Mucosa of descending colon (tissue), 3 donors: ENCODE results near the gene PRSS3. TPM values are rescaled to one million over a fixed set of nuclear protein-coding genes. Genes with fewer than 3 reads are reported as not detected.

ENCODE experiments used
- total RNA-seq, 3 donors: library from RNA; stranded (reverse); fragmentation: NEBNext Ultra II Directional in 2 of 3; extraction: Animal tissue kit (Norgen Biotek cat#: 25700) in 2 of 3; gene quantifications; one replicate each; pipeline versions ENCODE4 v1.2.1 to v1.2.4, GENCODE V29; 2021 to 2023
- donor health status: DM: no; HTN: no; CAD: no; lungs with moderate emphysema.
- donor health status: DM: no; HTN: no; CAD: no.
- donor health status: DM: no; HTN: yes; CAD: no.

The PRSS3 gene
- total RNA-seq, 3 donors from 2014 or later = 107 to 326 (median 174) TPM

Other genes starting within 250 kb of the PRSS3 start
- gene UBE2R2, start 21.6 kb downstream of the PRSS3 start, total RNA-seq = 10 to 100 TPM; 32.1 to 55.5 (median 34.4) TPM